HepG2 (cell line): ENCODE measurements around the gene UBA6. TPM values are rescaled to one million over a fixed set of nuclear protein-coding genes. Genes with fewer than 3 reads are reported as not detected.

Source experiments
- ATAC-seq: fragments of 200-7000 bp; cut with Tn5 transposase; 3 replicates; pipeline ENCODE4 v1.9.1; 2020; ENCODE audit warnings: mild to moderate bottlenecking, moderate library complexity
- BruUV-seq: library from RNA; stranded (reverse); fragments of 400-500 nt; replicated peaks from 2 replicates; lab custom pipeline; 2021; lab: Mats Ljungman, UMichigan
- CTCF ChIA-PET: fragments of 300-600 bp; formaldehyde crosslinking; extraction: SDS; loops from one replicate; lab custom pipeline; 2021; ENCODE audit warnings: low total read pairs, inconsistent platforms, low intra/inter-chr PET ratio; lab: Yijun Ruan, JAX
- POLR2A ChIA-PET: fragments of 350-600 bp; sonication (Branson Sonifier 250); formaldehyde crosslinking; loops from one replicate; lab custom pipeline; 2020; ENCODE audit warnings: antibody characterized with exemption, inconsistent platforms; lab: Yijun Ruan, JAX
- DNase-seq: peaks from one replicate; pipeline ENCODE4 v3.0.0-alpha.2; 2015; ENCODE audit warnings: low spot score
- FAIRE-seq: peaks from 3 replicates; lab custom pipeline; 2011; peaks lifted over from hg19 to GRCh38; lab: Jason Lieb, UNC
- H2AFZ ChIP-seq: one replicate; pipeline ENCODE4 v1.6.1; 2011; ENCODE audit warnings: low read length, inconsistent platforms
- H3K27ac ChIP-seq: fragments of 300-600 bp; 3 replicates; pipeline ENCODE4 v1.8.0; 2011; ENCODE audit warnings: mixed run types, mild to moderate bottlenecking, mixed read lengths, low read length, inconsistent platforms; ENCODE audit not compliant: insufficient read depth; ENCODE audit errors: extremely low read length
- H3K27me3 ChIP-seq, 2 experiments: fragments of 200-600 bp in 1 of 2; 2 replicates in 1 of 2; 3 replicates in 1 of 2; pipeline versions ENCODE4 v1.6.0 to v1.8.0; 2011; ENCODE audit warnings: low read length in 2 of 2, mild to moderate bottlenecking in 2 of 2, moderate library complexity in 2 of 2, inconsistent platforms in 1 of 2; ENCODE audit not compliant: insufficient read depth in 2 of 2, control insufficient read depth in 1 of 2
- H3K36me3 ChIP-seq, 2 experiments: fragments of 200-600 bp in 1 of 2; replicated peaks in 1 of 2; 2 replicates in 1 of 2; 3 replicates in 1 of 2; pipeline versions ENCODE4 v1.5.1 to v1.8.0; 2011; ENCODE audit warnings: low read length in 2 of 2, inconsistent platforms in 1 of 2; ENCODE audit not compliant: insufficient read depth in 2 of 2, control insufficient read depth in 1 of 2
- H3K4me1 ChIP-seq: 2 replicates; pipeline ENCODE4 v1.5.1; 2012; ENCODE audit warnings: low read length, inconsistent platforms; ENCODE audit not compliant: insufficient read depth
- H3K4me2 ChIP-seq: 2 replicates; pipeline ENCODE4 v1.6.0; 2011; ENCODE audit warnings: low read depth, low read length, inconsistent platforms
- H3K4me3 ChIP-seq, 3 experiments: fragments of 200-600 bp in 1 of 3; sonication (generic), shearing (Covaris generic) in 1 of 3; replicated peaks in 1 of 3; 2 replicates each; pipeline ENCODE4 v1.5.1; 2011 to 2016; ENCODE audit warnings: low read length in 3 of 3, inconsistent platforms in 2 of 3, low read depth in 2 of 3, mild to moderate bottlenecking in 2 of 3, control low read depth in 1 of 3, mixed read lengths in 1 of 3; ENCODE audit not compliant: insufficient read depth in 1 of 3
- H3K79me2 ChIP-seq: one replicate; pipeline ENCODE4 v1.6.1; 2011; ENCODE audit warnings: low read length, inconsistent platforms; ENCODE audit not compliant: insufficient read depth
- H3K9ac ChIP-seq: 2 replicates; pipeline ENCODE4 v1.6.0; 2011; ENCODE audit warnings: mild to moderate bottlenecking, low read depth, low read length, inconsistent platforms; ENCODE audit not compliant: insufficient read depth
- H3K9me3 ChIP-seq: 2 replicates; pipeline ENCODE4 v1.5.1; 2012; ENCODE audit warnings: mild to moderate bottlenecking, low read length
- H4K20me1 ChIP-seq: 2 replicates; pipeline ENCODE4 v1.6.0; 2011; ENCODE audit warnings: inconsistent platforms, mild to moderate bottlenecking, low read length, moderate library complexity; ENCODE audit not compliant: insufficient read depth
- AHR ChIP-seq: IDR thresholded peaks from 2 replicates; pipeline ENCODE4 v1.6.1; 2018; ENCODE audit warnings: missing genetic modification reagents, missing compliant biosample characterization
- MAFF ChIP-seq: IDR thresholded peaks from 2 replicates; pipeline ENCODE4 v1.6.1; 2011; ENCODE audit warnings: low read depth, low read length, improper control_type of control experiment
- MAFK ChIP-seq, 2 experiments: IDR thresholded peaks in 1 of 2; conservative IDR thresholded peaks in 1 of 2; 2 replicates each; pipeline ENCODE4 v1.6.1; 2011; ENCODE audit warnings: improper control_type of control experiment in 2 of 2, low read length in 2 of 2
- MEF2D ChIP-seq: sonication (generic); formaldehyde crosslinking; IDR thresholded peaks from 2 replicates; pipeline ENCODE4 v1.5.1; 2020; ENCODE audit warnings: mild to moderate bottlenecking, missing genetic modification reagents
- RARG ChIP-seq: sonication (generic); formaldehyde crosslinking; IDR thresholded peaks from 2 replicates; pipeline ENCODE4 v1.4.0; 2020; ENCODE audit warnings: low read depth, mild to moderate bottlenecking, missing genetic modification reagents
- ZNF264 ChIP-seq: sonication (generic); formaldehyde crosslinking; IDR thresholded peaks from 2 replicates; pipeline ENCODE4 v1.4.0; 2020; ENCODE audit warnings: missing genetic modification reagents
- ZNF280D ChIP-seq: sonication (generic); formaldehyde crosslinking; IDR thresholded peaks from 2 replicates; pipeline ENCODE4 v1.5.1; 2020; ENCODE audit warnings: mild to moderate bottlenecking, missing genetic modification reagents
- ZNF44 ChIP-seq: sonication (generic); formaldehyde crosslinking; IDR thresholded peaks from 2 replicates; pipeline ENCODE4 v1.5.1; 2020; ENCODE audit warnings: mild to moderate bottlenecking, missing genetic modification reagents
- WGBS: methylation state at CpG from one replicate; pipeline ENCODE4 v1.1.6; 2017; ENCODE audit warnings: low lambda C conversion rate; 5-methylcytosine and 5-hydroxymethylcytosine counted together
- in situ Hi-C: cut with HindIII; loops from 2 replicates; pipeline ENCODE4 v1.10.0; 2017; ENCODE audit warnings: low pct_unique_long_range_greater_than_20kb; ENCODE audit not compliant: extremely low pct_ligation_motif_present
- intact Hi-C: fragments of 100-400 bp; cut with micrococcal nuclease; formaldehyde crosslinking; loops from one replicate; pipeline ENCODE4 v1.10.0; 2022; ENCODE audit not compliant: unreplicated experiment
- polyA plus RNA-seq, 8 experiments: library from polyadenylated mRNA; depleted of rRNA in 3 of 8; stranded (reverse) in 7 of 8; unstranded in 1 of 8; fragments of >200 nt; fragmentation: Illumina TruSeq in 4 of 8; extraction: Trizol in 4 of 8; gene quantifications; 2 replicates each; pipeline versions ENCODE4 v1.2.1 to v1.2.3, GENCODE V29; 2011 to 2016; ENCODE audit warnings: low read depth in 4 of 8, missing spikeins in 1 of 8, mixed read lengths in 1 of 8; ENCODE audit not compliant: insufficient read depth in 1 of 8
- total RNA-seq, 5 experiments: library from RNA; depleted of rRNA; stranded (reverse); fragments of >200 nt; fragmentation: Illumina TruSeq; extraction: Trizol; gene quantifications; 2 replicates each; pipeline ENCODE4 v1.2.3, GENCODE V29; 2016; ENCODE audit warnings: low read depth in 1 of 5

UBA6 gene
- total and polyA plus RNA-seq, 2 of the 13 experiments (the other 11 are each of a cell fraction or from before 2014, with no cell fraction given): 33.3 to 75.4 TPM

GRCh38 chr4:67727124-67727850, 26.3 kb upstream of the UBA6 start:
- peaks cover 12% of the 10 kb centered on the region for H3K9me3 ChIP-seq
- no peak overlapping the region for H3K4me3 ChIP-seq
- no TSS peak for BruUV-seq
- 78% methylated on average over 4 of the region's 4 CpGs for WGBS
- no peaks in the 10 kb centered on the region for H3K27me3 ChIP-seq
- intact Hi-C loops (no loop called here), in situ Hi-C loops (no loop called here)
- H4K20me1 ChIP-seq: no peaks in the 10 kb centered on the region
- no peak for DNase-seq
- H3K27ac ChIP-seq: no peak overlapping the region
- ChIA-PET POLR2A (no interaction called here), CTCF (no interaction called here)
- H3K79me2 ChIP-seq: no peaks in the 10 kb centered on the region
- H3K9ac ChIP-seq: no peak overlapping the region
- ATAC-seq: no peak
- FAIRE-seq: no peak
- H2AFZ ChIP-seq: no peak overlapping the region
- no peaks in the 10 kb centered on the region for H3K4me1 ChIP-seq
- no peak overlapping the region for H3K4me2 ChIP-seq
- peaks cover 0 to 3% of the 10 kb centered on the region in 2 experiments; a peak in 2 of 5 replicates for H3K36me3 ChIP-seq
- no peak for TF ChIP-seq RARG (CRISPR knock-in tag)
- peak; percentile 97 to 99 for TF ChIP-seq MAFK (conservative IDR thresholded peaks at IDR 0.05 in 1 of 2, IDR thresholded peaks at IDR 0.05 in 1 of 2; ENCODE audit: low read length in 2 of 2)
- TF ChIP-seq MAFF: peak; percentile 97

- in situ Hi-C loops (no loop called here), intact Hi-C loops (no loop called here)
- H3K79me2 ChIP-seq: no peaks in the 10 kb centered on the region
- no peak for DNase-seq
- H3K27ac ChIP-seq: no peak overlapping the region
- no peak for FAIRE-seq
- ChIA-PET POLR2A (no interaction called here), CTCF (no interaction called here)
- WGBS: 83% methylated on average over 4 of the region's 4 CpGs
- H4K20me1 ChIP-seq: no peaks in the 10 kb centered on the region
- no peaks in the 10 kb centered on the region for H3K27me3 ChIP-seq
- H3K4me3 ChIP-seq: no peak overlapping the region
- TF ChIP-seq AHR (CRISPR knock-in tag): no peak
- TF ChIP-seq MEF2D (CRISPR knock-in tag): no peak
- no peak for TF ChIP-seq ZNF44 (CRISPR knock-in tag)
- no peak for TF ChIP-seq ZNF264 (CRISPR knock-in tag)
- no peak for TF ChIP-seq ZNF280D (CRISPR knock-in tag)
- H3K36me3 ChIP-seq: peaks cover under 1 to 3% of the 10 kb centered on the region in 2 experiments; a peak in 2 of 5 replicates
- no TSS peak for BruUV-seq
- no peak overlapping the region for H3K9ac ChIP-seq
- H3K4me1 ChIP-seq: no peaks in the 10 kb centered on the region
- H3K4me2 ChIP-seq: no peak overlapping the region
- H3K9me3 ChIP-seq: peaks cover 12% of the 10 kb centered on the region
- no peak overlapping the region for H2AFZ ChIP-seq
- no peak for ATAC-seq
Observed at GRCh38 chr4:67725981-67726380, 25.0 kb upstream of the UBA6 start.
